SK-N-SH treated with all-trans-retinoic acid at 6 μM for 48 hours (cell line): ENCODE measurements around the gene KCNH1.

Experiments used
- ARNTL ChIP-seq: fragments of 450-650 bp; formaldehyde crosslinking; IDR thresholded peaks from 2 replicates; pipeline ENCODE4 v1.5.0; 2020; ENCODE audit warnings: low read depth, mild to moderate bottlenecking, moderate library complexity, borderline replicate concordance
- BACH2 ChIP-seq: fragments of 250-450 bp; sonication (Bioruptor Pico); IDR thresholded peaks from 2 replicates; pipeline ENCODE4 v1.9.0; 2021; ENCODE audit warnings: mild to moderate bottlenecking, borderline replicate concordance
- CREB5 ChIP-seq: fragments of 250-450 bp; sonication (Bioruptor Pico); IDR thresholded peaks from 2 replicates; pipeline ENCODE4 v1.5.1; 2020; ENCODE audit warnings: low read depth, mild to moderate bottlenecking, moderate library complexity
- CSDC2 ChIP-seq: fragments of 250-450 bp; sonication (Bioruptor Pico); IDR thresholded peaks from 2 replicates; pipeline ENCODE4 v1.5.0; 2020; ENCODE audit warnings: mild to moderate bottlenecking, moderate library complexity
- PATZ1 ChIP-seq: fragments of 250-450 bp; sonication (Bioruptor Pico); IDR thresholded peaks from 2 replicates; pipeline ENCODE4 v1.8.0; 2020; ENCODE audit warnings: mild to moderate bottlenecking, moderate library complexity, borderline replicate concordance
- POU6F1 ChIP-seq: fragments of 250-450 bp; sonication (Bioruptor Pico); IDR thresholded peaks from 2 replicates; pipeline ENCODE4 v1.8.0; 2021; ENCODE audit warnings: low read depth, mild to moderate bottlenecking, moderate library complexity, borderline replicate concordance
- PPARA ChIP-seq: fragments of 250-450 bp; sonication (Bioruptor Pico); IDR thresholded peaks from 2 replicates; pipeline ENCODE4 v1.5.0; 2020; ENCODE audit warnings: mild to moderate bottlenecking, borderline replicate concordance
- RARB ChIP-seq: fragments of 250-450 bp; sonication (Bioruptor Pico); IDR thresholded peaks from 2 replicates; pipeline ENCODE4 v1.8.0; 2021; ENCODE audit warnings: mild to moderate bottlenecking, moderate library complexity
- SNAI2 ChIP-seq: fragments of 250-450 bp; sonication (Bioruptor Pico); IDR thresholded peaks from 2 replicates; pipeline ENCODE4 v1.5.0; 2020; ENCODE audit warnings: mild to moderate bottlenecking, moderate library complexity
- TOX ChIP-seq: fragments of 250-450 bp; sonication (Bioruptor Pico); IDR thresholded peaks from 2 replicates; pipeline ENCODE4 v1.8.0; 2021; ENCODE audit warnings: mild to moderate bottlenecking, moderate library complexity, borderline replicate concordance
- ZC3H10 ChIP-seq: fragments of 250-450 bp; sonication (Bioruptor Pico); IDR thresholded peaks from 2 replicates; pipeline ENCODE4 v1.5.1; 2021; ENCODE audit warnings: mild to moderate bottlenecking, moderate library complexity
- ZFP3 ChIP-seq: fragments of 250-450 bp; sonication (Bioruptor Pico); IDR thresholded peaks from 2 replicates; pipeline ENCODE4 v1.5.0; 2020; ENCODE audit warnings: mild to moderate bottlenecking, moderate library complexity
- ZFP30 ChIP-seq: fragments of 450-650 bp; formaldehyde crosslinking; IDR thresholded peaks from 2 replicates; pipeline ENCODE4 v1.5.0; 2022; ENCODE audit warnings: mild to moderate bottlenecking, moderate library complexity
- ZNF8 ChIP-seq: fragments of 450-650 bp; formaldehyde crosslinking; IDR thresholded peaks from 2 replicates; pipeline ENCODE4 v1.5.0; 2020; ENCODE audit warnings: mild to moderate bottlenecking, moderate library complexity

- TF ChIP-seq POU6F1 (CRISPR knock-in tag) (no peak), PATZ1 (no peak), ZFP30 (CRISPR knock-in tag) (no peak), CREB5 (no peak), ZNF8 (CRISPR knock-in tag) (no peak), ZC3H10 (CRISPR knock-in tag) (no peak), ZFP3 (no peak), ARNTL (CRISPR knock-in tag) (no peak), TOX (CRISPR knock-in tag) (no peak), CSDC2 (no peak), BACH2 (no peak), PPARA (CRISPR knock-in tag) (no peak), SNAI2 (CRISPR knock-in tag) (no peak), RARB (CRISPR knock-in tag) (no peak)
Measured at GRCh38 chr1:210692796-210693195, 441.2 kb downstream of the KCNH1 start.
